ENCODE measurements around the gene FLNC.

GRCh38 chr7:128827248-128827958 lies 2.8 kb upstream of the FLNC start:
- TF ChIP-seq POLR2A (IDR thresholded peaks at IDR 0.05) (no peak), CTCF (IDR thresholded peaks at IDR 0.05) (no peak)
